BJ (cell line): ENCODE measurements around the gene SDF4. TPM values are rescaled to one million over a fixed set of nuclear protein-coding genes. Genes with fewer than 3 reads are reported as not detected.
A peak's percentile ranks its signal among the peaks of the same experiment; 100 is the strongest.

Source experiments
- CTCF ChIA-PET: fragments of 350-600 bp; formaldehyde crosslinking; extraction: SDS; loops from one replicate; lab custom pipeline; 2021; ENCODE audit warnings: antibody characterized with exemption, inconsistent platforms; lab: Yijun Ruan, JAX
- POLR2A ChIA-PET: fragments of 300-600 bp; sonication (Branson Sonifier 250); formaldehyde crosslinking; extraction: SDS; loops from one replicate; lab custom pipeline; 2021; ENCODE audit warnings: antibody characterized with exemption; lab: Charles Lee
- DNase-seq: peaks from one replicate; pipeline ENCODE4 v3.0.0-alpha.2; 2011; ENCODE audit warnings: low read depth
- H3K27me3 ChIP-seq: 2 replicates; pipeline ENCODE4 v1.6.0; 2011; ENCODE audit warnings: low read length; ENCODE audit not compliant: control insufficient read depth, insufficient read depth
- H3K36me3 ChIP-seq: 2 replicates; pipeline ENCODE4 v1.5.1; 2011; ENCODE audit warnings: low read length; ENCODE audit not compliant: control insufficient read depth, insufficient read depth
- H3K4me3 ChIP-seq: 2 replicates; pipeline ENCODE4 v1.5.1; 2011; ENCODE audit warnings: low read depth, mild to moderate bottlenecking, control low read depth, low read length
- polyA plus RNA-seq: library from polyadenylated mRNA; depleted of rRNA; stranded (reverse); fragments of >200 nt; gene quantifications from 2 replicates; pipeline ENCODE4 v1.2.3, GENCODE V29; 2011
- TF ChIP-seq, protein P1 (sequence below): IDR thresholded peaks from 2 replicates; pipeline ENCODE4 v1.5.1; 2011; ENCODE audit warnings: low read depth, mild to moderate bottlenecking, control low read depth, inconsistent platforms, low read length, moderate library complexity; ENCODE audit not compliant: insufficient read depth

The SDF4 gene
- polyA plus RNA-seq, 1 experiment = 188 TPM

DNA sequence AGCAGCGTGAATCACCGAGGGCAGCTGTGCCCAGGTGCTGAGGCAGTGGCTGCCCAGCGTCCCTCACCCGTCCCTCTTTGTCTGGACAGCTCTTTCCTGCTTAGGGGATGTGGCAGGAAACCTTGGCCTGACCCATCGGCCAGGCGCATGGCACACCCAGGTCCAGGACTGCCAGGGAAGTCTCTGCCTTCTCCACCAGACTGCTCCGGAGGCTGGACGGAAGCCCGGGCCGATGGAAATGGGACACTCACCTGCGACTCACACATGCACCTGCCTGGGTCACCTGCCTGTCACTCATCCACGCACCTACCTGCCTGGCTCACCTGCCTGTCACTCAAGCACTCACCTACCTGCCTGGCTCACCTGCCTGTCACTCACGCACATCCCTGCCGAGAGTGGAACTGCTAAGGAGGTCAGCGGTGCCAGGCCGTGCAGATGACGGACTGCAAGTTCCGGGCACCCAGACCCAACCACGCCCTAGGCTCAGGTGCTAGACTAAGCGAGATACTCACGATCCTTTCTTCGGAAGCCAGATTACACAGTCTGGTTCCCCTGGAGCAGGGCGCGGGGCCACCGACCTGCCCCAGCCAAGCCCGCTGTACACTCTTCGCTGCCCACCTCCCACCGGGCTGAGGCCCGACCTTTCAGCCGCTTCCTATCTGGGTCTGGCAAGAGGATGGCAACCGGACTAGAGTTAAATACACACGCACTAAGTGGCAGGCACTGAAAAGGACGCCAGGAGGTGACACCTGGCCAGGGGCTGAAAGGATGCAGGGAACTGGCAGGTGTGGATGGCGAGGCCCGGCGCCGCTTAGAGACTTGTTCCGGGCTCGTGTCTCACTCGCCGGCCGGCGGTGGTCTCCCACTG is 40.8 kb upstream of the SDF4 start:
- H3K36me3 ChIP-seq = peaks cover 2% of the 10 kb centered on the region
- no peak for DNase-seq
- TF ChIP-seq, protein P1, sequence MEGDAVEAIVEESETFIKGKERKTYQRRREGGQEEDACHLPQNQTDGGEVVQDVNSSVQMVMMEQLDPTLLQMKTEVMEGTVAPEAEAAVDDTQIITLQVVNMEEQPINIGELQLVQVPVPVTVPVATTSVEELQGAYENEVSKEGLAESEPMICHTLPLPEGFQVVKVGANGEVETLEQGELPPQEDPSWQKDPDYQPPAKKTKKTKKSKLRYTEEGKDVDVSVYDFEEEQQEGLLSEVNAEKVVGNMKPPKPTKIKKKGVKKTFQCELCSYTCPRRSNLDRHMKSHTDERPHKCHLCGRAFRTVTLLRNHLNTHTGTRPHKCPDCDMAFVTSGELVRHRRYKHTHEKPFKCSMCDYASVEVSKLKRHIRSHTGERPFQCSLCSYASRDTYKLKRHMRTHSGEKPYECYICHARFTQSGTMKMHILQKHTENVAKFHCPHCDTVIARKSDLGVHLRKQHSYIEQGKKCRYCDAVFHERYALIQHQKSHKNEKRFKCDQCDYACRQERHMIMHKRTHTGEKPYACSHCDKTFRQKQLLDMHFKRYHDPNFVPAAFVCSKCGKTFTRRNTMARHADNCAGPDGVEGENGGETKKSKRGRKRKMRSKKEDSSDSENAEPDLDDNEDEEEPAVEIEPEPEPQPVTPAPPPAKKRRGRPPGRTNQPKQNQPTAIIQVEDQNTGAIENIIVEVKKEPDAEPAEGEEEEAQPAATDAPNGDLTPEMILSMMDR = no peak
- ChIA-PET CTCF (interaction anchor here (0.7 to 2.9 kb wide), 5 partner anchors 7 to 151 kb away, joined by 3 to 9 read pairs (median 4); no protein-coding TSS in a partner anchor), POLR2A (no interaction called here)
- no peaks in the 10 kb centered on the region for H3K27me3 ChIP-seq
- H3K4me3 ChIP-seq = peak overlapping the region; percentile 61

DNA sequence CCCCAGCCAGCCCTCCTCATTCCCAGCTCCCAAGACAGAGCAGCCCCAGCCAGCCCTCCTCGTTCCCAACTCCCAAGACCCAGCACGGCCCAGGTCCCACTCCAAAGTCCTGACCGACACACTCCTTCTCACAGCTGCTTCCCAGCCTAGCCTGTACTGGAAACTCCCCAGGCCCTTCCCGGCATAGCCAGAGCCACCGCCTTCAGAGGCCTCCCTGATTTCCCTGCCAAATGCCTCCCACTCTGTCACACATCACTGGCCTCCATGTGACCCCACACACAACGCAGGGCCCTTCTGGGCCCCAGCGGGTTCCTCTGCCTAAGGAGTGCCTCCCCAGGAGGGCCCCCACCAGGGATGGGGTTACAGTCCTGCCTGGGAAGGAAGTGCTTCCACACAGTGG is 39.0 kb upstream of the SDF4 start:
- POLR2A ChIA-PET = no interaction called here
- CTCF ChIA-PET = interaction anchor here (0.7 to 2.9 kb wide), 5 partner anchors 20 to 148 kb away, joined by 3 to 9 read pairs (median 3); no protein-coding TSS in a partner anchor
- DNase-seq = no peak
- no peak overlapping the region for H3K4me3 ChIP-seq
- H3K36me3 ChIP-seq = peaks cover 6% of the 10 kb centered on the region
- H3K27me3 ChIP-seq = no peaks in the 10 kb centered on the region
- TF ChIP-seq, protein P1 = no peak

DNA sequence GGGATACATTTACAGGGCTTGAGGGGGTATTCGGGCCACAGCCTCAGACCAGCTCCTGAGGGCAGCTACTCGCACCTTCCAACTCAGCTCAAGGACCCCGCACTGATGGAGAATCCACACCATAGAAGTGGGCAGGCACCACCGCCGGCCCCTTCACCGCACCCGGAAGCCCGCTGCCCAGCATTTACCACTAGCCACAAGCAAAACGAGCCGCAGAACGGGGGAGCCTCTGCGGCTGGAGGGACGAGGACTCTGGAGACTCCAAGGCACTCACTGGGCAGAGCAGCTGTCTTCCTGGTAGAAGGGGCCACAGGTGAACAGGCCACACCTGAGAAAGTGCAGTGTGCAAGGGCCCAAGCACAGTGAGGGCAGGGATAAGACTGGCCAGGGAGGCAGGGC is 36.5 kb upstream of the SDF4 start:
- ChIA-PET CTCF (interaction anchor here (0.7 to 0.8 kb wide), 2 partner anchors 146 to 205 kb away, joined by 3 read pairs; no protein-coding TSS in a partner anchor), POLR2A (no interaction called here)
- DNase-seq = no peak
- peaks cover 7% of the 10 kb centered on the region for H3K36me3 ChIP-seq
- H3K4me3 ChIP-seq = no peak overlapping the region
- H3K27me3 ChIP-seq = no peaks in the 10 kb centered on the region
- TF ChIP-seq, protein P1 = no peak

DNA sequence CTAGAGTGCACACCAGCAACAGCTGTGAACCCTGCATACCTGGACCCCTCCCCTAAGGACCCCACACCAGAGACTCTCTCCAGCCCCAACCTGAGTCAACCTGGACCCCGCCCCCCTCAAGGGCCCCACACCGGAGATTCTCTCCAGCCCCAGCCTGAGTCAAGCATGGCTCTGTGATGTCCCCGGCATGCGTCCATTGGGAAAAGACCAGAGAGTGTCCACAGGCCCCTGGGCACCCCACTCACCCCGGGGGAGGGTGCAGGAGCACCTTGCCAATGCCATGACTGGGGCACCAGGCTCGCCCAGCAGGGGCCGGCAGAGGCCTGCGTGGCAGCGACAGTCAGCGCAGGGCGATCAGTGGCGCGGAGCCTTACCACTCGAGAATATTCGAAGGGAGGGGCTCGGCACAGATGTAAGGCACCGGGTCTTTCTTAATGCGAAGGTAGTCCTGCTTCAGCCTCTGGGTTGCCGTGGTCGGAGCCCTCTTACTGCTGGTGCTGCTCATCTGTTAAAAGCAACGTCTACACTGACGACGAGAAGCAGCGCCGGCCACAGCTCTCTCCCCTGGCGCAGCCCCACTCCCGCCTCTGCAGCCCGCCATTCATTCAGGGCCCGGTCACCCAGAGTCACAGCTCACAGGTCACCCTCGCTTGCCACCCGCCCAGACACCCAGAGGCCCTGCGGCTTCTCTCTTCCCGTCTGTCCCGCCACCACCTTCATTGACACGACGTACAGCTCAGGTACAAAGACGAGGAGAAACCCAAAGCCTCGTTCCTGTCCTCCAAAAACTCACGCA is 35.9 kb upstream of the SDF4 start:
- Histone ChIP-seq H3K4me3 (no peak overlapping the region), H3K36me3 (peaks cover 11% of the 10 kb centered on the region), H3K27me3 (no peaks in the 10 kb centered on the region)
- DNase-seq = no peak
- TF ChIP-seq, protein P1 = no peak
- ChIA-PET CTCF (interaction anchor here (0.7 to 0.8 kb wide), 2 partner anchors 145 to 204 kb away, joined by 3 read pairs; no protein-coding TSS in a partner anchor), POLR2A (no interaction called here)
